NCI-H510A (cell line): Measurements from ENCODE around the gene FLT3LG.

Experiments
- DNase-seq: peaks from one replicate; lab custom pipeline; 2025; lab: John Stamatoyannopoulos, UW

Gene FLT3LG

DNA sequence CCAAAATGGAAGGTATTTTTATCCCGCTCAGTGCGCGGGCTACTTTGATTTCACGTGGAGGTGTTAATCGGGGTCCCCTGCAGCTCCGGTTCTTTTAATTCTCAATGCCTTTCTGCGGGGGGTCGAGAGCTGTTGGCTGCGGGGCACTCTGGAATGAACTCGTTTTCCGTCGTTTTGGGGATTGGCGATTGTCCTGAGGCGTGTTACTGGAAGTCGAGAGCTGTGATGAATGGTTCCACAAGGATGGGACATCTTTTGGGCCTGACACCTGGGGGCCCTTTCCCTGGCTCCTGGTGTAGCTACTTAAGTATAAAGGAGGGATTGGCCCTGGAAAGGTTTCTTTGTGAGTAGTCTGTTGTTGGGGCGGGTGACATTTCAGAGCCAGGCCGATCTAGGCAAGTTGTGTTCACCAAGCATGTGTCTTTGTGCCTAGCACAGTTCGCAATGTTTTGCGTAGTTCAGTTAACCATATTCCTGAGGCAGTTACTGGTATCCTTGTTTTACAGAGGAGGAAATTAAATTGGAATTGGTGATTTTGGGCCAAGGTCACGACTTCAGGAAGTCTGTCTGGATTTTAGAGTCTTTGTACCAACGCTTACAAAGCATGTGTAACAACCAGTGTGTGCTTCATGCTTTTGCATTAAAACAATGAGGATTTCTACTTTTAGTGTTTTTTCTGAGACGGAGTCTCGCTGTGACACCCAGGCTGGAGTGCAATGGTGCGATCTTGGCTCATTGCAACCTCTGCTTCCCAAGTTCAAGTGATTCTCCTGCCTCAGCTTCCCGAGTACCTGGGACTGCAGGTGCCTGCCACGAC, 14.2 kb downstream of the FLT3LG start:
- DNase-seq: no peak

GRCh38 chr19:49488863-49489537, 15.0 kb downstream of the FLT3LG start:
- no peak for DNase-seq

- DNase-seq: no peak
Measured at GRCh38 chr19:49489601-49490167, 15.7 kb downstream of the FLT3LG start.

GRCh38 chr19:49490287-49491029, 16.4 kb downstream of the FLT3LG start:
- no peak for DNase-seq

- no peak for DNase-seq
Measured at GRCh38 chr19:49491030-49491803, 17.2 kb downstream of the FLT3LG start.

DNA sequence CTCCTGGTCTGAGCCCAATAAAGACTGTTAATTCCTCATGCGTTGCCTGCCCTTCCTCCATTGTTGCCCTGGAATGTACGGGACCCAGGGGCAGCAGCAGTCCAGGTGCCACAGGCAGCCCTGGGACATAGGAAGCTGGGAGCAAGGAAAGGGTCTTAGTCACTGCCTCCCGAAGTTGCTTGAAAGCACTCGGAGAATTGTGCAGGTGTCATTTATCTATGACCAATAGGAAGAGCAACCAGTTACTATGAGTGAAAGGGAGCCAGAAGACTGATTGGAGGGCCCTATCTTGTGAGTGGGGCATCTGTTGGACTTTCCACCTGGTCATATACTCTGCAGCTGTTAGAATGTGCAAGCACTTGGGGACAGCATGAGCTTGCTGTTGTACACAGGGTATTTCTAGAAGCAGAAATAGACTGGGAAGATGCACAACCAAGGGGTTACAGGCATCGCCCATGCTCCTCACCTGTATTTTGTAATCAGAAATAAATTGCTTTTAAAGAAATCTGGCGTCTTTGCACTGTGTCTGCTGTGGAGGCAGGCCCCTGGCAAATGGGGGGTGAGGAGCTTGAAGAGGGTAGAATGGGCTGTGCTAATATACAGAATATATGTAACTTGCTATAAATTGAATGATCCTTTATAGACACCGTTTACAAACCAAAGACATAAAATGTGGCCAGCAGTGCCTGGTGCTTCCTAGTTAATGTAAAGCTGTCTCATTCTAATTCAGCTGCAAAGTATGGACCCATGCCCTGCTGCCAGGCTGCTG, 18.0 kb downstream of the FLT3LG start:
- no peak for DNase-seq

- no peak for DNase-seq
Measured at GRCh38 chr19:49492573-49493405, 18.8 kb downstream of the FLT3LG start.

DNA sequence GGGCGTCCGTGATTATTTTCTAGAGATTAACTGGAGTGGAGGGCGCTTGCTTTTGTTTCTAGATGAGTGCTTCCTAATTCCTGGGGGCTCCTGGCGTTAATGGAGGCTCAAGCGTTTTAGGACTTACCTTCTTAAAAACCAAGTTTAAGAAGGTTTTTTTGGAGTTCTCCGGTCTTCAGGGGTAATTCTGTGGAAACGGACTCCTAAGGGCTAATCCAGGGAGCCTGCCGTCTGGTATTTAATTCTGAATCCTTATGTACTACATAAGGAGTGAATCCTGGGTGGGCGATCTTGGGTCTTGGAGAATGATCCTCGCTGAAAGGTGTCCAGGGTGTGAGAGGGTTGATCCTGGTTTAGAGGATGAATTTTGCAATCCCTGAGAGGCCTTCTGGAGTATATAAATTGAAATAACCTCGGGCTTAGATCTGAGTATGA, 22.6 kb downstream of the FLT3LG start:
- DNase-seq: no peak

DNA sequence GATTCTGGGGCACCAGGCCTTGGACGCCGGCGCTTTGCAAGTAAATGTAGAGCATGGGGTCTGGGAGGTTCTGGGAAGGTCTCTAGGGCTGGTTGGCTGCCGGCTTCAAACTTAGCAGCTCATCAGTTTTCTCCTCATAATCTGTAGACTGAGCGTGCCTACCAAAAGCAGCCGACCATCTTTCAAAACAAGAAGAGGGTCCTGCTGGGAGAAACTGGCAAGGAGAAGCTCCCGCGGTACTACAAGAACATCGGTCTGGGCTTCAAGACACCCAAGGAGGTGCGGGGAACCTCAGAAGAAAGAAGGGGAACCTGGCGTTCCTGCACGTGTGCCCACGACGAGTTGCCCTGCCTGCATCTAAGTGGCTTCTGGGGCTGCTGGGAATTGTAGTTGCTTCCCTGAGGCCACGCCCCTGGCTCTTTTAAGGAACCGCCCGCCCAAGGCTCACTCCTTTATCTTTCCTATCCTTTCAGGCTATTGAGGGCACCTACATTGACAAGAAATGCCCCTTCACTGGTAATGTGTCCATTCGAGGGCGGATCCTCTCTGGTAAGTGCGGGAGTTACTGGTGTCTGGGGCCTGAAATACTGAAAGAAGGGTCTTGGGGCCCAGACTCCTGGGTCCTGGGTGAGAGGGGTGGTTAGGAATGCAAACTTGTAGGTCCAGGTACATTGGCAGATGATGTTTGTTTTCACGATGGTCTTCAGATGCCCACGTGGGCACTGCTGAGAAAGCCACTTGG, 23.2 kb downstream of the FLT3LG start:
- DNase-seq: peak; percentile 56

- DNase-seq: no peak
Measured at GRCh38 chr19:49497789-49498103, 23.7 kb downstream of the FLT3LG start.

DNA sequence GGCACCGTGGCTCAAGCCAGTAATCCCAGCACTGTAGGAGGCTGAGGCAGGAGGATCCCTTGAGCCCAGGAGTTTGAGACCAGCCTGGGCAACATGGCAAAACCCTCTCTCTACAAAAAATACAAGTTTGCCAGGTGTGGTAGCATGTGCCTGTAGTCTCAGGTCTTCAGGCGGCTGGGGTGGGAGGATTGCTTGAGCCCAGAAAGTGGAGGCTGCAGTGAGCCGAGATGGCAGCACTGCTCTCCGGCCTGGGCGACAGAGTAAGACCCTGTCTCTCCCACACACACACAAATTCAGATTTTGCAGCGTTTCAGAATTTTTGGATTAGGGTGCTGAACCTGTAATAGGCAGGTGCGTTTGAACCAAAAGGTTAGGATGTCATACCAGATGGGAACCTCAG, 24.5 kb downstream of the FLT3LG start:
- no peak for DNase-seq

DNA sequence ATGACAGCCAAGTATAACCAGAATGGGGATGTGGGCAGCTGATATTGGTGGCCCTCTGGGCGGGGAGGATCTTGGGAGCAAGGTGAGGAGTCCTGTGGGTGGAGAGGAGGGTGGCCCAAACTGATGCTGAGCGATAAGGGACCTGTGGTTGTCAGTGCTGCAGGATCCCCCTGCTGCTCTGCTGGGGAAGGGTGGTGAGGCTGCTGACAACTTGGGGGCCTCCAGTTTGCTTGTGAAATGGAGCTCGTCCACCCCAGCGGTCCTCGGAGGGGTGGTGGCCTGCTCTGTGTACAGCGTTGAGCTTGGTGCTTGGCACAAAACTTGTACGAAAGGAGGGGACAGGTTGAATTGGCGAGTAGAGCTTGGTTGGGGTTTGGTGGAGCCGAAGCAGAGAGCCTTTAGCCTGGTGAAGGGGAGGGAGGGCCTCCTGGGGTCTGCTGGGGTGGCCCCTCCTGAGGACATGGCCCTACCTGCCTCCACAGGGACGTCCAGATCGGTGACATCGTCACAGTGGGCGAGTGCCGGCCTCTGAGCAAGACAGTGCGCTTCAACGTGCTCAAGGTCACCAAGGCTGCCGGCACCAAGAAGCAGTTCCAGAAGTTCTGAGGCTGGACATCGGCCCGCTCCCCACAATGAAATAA, 25.1 kb downstream of the FLT3LG start:
- no peak for DNase-seq

- DNase-seq: peak; percentile 75
Measured at GRCh38 chr19:49502866-49503581, 29.0 kb downstream of the FLT3LG start.

- no peak for DNase-seq
Measured at GRCh38 chr19:49503582-49503962, 29.6 kb downstream of the FLT3LG start.

- no peak for DNase-seq
Measured at GRCh38 chr19:49506575-49507105, 32.6 kb downstream of the FLT3LG start.

- no peak for DNase-seq
Measured at GRCh38 chr19:49507803-49508494, 33.9 kb downstream of the FLT3LG start.

- peak; percentile 58 for DNase-seq
Measured at GRCh38 chr19:49512970-49513745, 39.1 kb downstream of the FLT3LG start.
